Testis (tissue), 3 donors: Measurements from ENCODE around the gene PLCB1. TPM values are rescaled to one million over a fixed set of nuclear protein-coding genes. Genes with fewer than 3 reads are reported as not detected.

Experiments
- DNase-seq: peaks from one replicate; pipeline ENCODE4 v3.0.0-alpha.2; 2019
- H3K27ac ChIP-seq, 2 donors: fragments of 200-600 bp; sonication (generic); one replicate each; pipeline ENCODE4 v1.5.1; 2019
- H3K27me3 ChIP-seq: fragments of 200-600 bp; sonication (generic); one replicate; pipeline ENCODE4 v1.5.1; 2019
- H3K36me3 ChIP-seq: fragments of 200-600 bp; sonication (generic); one replicate; pipeline ENCODE4 v1.5.1; 2017; ENCODE audit warnings: low read depth; ENCODE audit errors: missing control alignments
- H3K4me1 ChIP-seq: fragments of 200-600 bp; sonication (generic); one replicate; pipeline ENCODE4 v1.5.1; 2019
- H3K4me3 ChIP-seq, 2 donors: fragments of 200-600 bp; sonication (generic); one replicate each; pipeline ENCODE4 v1.5.1; 2017 to 2019
- H3K9me3 ChIP-seq: fragments of 200-600 bp; sonication (generic); one replicate; pipeline ENCODE4 v1.5.1; 2017
- CTCF ChIP-seq, 3 experiments: fragments of 450-650 bp in 2 of 3; fragments of 200-600 bp in 1 of 3; sonication (generic) in 1 of 3; IDR thresholded peaks; one replicate each; pipeline ENCODE4 v1.5.1; 2016 to 2019; ENCODE audit warnings: antibody characterized with exemption in 3 of 3, mild to moderate bottlenecking in 2 of 3, moderate library complexity in 1 of 3
- POLR2A ChIP-seq: fragments of 450-650 bp; IDR thresholded peaks from one replicate; pipeline ENCODE4 v1.6.1; 2017; ENCODE audit warnings: antibody characterized with exemption, mild to moderate bottlenecking, moderate library complexity
- WGBS, 2 donors: methylation state at CpG; one replicate each; pipeline ENCODE4 v1.1.5; 2018; 5-methylcytosine and 5-hydroxymethylcytosine counted together
- intact Hi-C: fragments of 100-400 bp; cut with DNase I; formaldehyde crosslinking; loops from one replicate; pipeline ENCODE4 v1.15.1; 2023; ENCODE audit warnings: low total_unique reads
- polyA plus RNA-seq: library from polyadenylated mRNA; stranded (reverse); fragments of 350-450 nt; fragmentation: Illumina TruSeq; extraction: RNeasy Lipid Tissue Mini Kit (QIAGEN cat#74804); gene quantifications from one replicate; pipeline ENCODE4 v1.2.3, GENCODE V29; 2014; ENCODE audit warnings: low read depth, low replicate concordance; ENCODE audit not compliant: insufficient read depth
- total RNA-seq, 2 donors: library from RNA; depleted of rRNA; stranded (reverse); fragments of >200 nt; gene quantifications; one replicate each; pipeline ENCODE4 v1.2.3, GENCODE V29; 2016

PLCB1 gene
- total and polyA plus RNA-seq, 3 donors from 2014 or later = 3.1 to 9.8 (median 8.2) TPM

GRCh38 chr20:8284902-8285301 is 152.8 kb downstream of the PLCB1 start:
- WGBS, 2 donors = 80 to 89% methylated on average over 2 of the region's 2 CpGs
- no peaks in the 10 kb centered on the region for H3K9me3 ChIP-seq
- no peak overlapping the region for H3K4me3 ChIP-seq
- DNase-seq = no peak
- H3K27me3 ChIP-seq = no peaks in the 10 kb centered on the region
- TF ChIP-seq POLR2A (no peak), CTCF (IDR thresholded peaks at IDR 0.05) (no peak)
- H3K36me3 ChIP-seq = no peaks in the 10 kb centered on the region
- intact Hi-C loops = no loop called here
- no peaks in the 10 kb centered on the region for H3K4me1 ChIP-seq
- no peak overlapping the region for H3K27ac ChIP-seq

GRCh38 chr20:8287340-8287739 is 155.3 kb downstream of the PLCB1 start:
- intact Hi-C loops = no loop called here
- no peaks in the 10 kb centered on the region for H3K4me1 ChIP-seq
- no peak overlapping the region for H3K27ac ChIP-seq
- no peak overlapping the region for H3K4me3 ChIP-seq
- 91 to 95% methylated on average over 5 of the region's 5 CpGs for WGBS, 2 donors
- H3K9me3 ChIP-seq = no peaks in the 10 kb centered on the region
- TF ChIP-seq POLR2A = no peak
- TF ChIP-seq CTCF (IDR thresholded peaks at IDR 0.05) = no peak
- H3K36me3 ChIP-seq = no peaks in the 10 kb centered on the region
- no peaks in the 10 kb centered on the region for H3K27me3 ChIP-seq
- no peak for DNase-seq

- no peak for TF ChIP-seq CTCF (IDR thresholded peaks at IDR 0.05)
- no peak for TF ChIP-seq POLR2A
- intact Hi-C loops = no loop called here
- Histone ChIP-seq H3K9me3 (no peaks in the 10 kb centered on the region), H3K4me1 (no peaks in the 10 kb centered on the region), H3K27me3 (no peaks in the 10 kb centered on the region), H3K36me3 (no peaks in the 10 kb centered on the region), H3K27ac (no peak overlapping the region), H3K4me3 (no peak overlapping the region)
- 84 to 90% methylated on average over 1 of the region's 1 CpG for WGBS, 2 donors
- DNase-seq = no peak
Observed at GRCh38 chr20:8291200-8291599, 159.1 kb downstream of the PLCB1 start.

DNA sequence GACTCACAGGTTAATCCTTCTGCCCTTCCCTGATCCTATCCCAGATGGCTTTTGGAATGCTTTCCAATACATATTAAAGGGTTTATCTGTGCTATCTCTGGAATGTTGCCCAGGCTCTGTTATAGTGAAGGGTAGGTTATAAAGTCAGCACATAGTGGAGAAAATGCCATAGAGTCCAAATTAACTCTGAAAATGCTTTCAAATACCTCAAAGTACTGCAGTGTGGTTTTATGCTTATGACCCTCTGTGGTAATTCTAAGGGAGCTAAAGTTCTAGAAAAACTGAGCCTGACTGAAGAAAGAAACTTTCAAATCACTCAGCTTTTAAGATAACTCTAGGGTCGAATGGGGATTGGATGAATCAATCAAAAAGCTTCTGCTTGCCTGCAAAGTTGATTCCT is 159.8 kb downstream of the PLCB1 start:
- H3K27me3 ChIP-seq = no peaks in the 10 kb centered on the region
- TF ChIP-seq CTCF (IDR thresholded peaks at IDR 0.05) = no peak
- TF ChIP-seq POLR2A = no peak
- H3K9me3 ChIP-seq = no peaks in the 10 kb centered on the region
- no peak overlapping the region for H3K4me3 ChIP-seq
- no peak for DNase-seq
- no peak overlapping the region for H3K27ac ChIP-seq
- no peaks in the 10 kb centered on the region for H3K36me3 ChIP-seq
- H3K4me1 ChIP-seq = no peaks in the 10 kb centered on the region
- intact Hi-C loops = no loop called here
- WGBS, 2 donors = 79 to 87% methylated on average over 1 of the region's 1 CpG

DNA sequence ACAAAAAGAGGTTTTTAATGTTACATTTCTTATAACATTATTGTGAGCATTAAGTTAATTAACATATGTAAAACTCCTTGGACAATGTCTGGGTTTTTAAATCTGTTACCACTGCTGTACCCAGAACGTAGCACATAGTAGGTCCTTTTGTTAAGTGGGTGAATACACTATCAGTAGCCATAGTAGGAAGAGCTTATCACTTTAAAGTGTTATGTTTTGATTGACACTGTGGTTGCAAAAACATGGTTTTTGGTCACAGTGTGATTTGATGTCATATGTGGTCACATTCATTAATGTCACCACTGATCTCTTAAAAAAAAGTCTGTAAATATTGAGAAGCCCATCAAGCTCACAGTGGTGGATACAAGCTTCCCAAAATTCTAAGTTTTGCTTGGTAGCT is 160.7 kb downstream of the PLCB1 start:
- Histone ChIP-seq H3K36me3 (no peaks in the 10 kb centered on the region), H3K27me3 (no peaks in the 10 kb centered on the region), H3K4me1 (no peaks in the 10 kb centered on the region), H3K27ac (no peak overlapping the region), H3K9me3 (no peaks in the 10 kb centered on the region), H3K4me3 (no peak overlapping the region)
- intact Hi-C loops = no loop called here
- no peak for DNase-seq
- TF ChIP-seq CTCF (IDR thresholded peaks at IDR 0.05) = no peak
- TF ChIP-seq POLR2A = no peak
- 85 to 93% methylated on average over 1 of the region's 1 CpG for WGBS, 2 donors
